Measurements from ENCODE around the gene PGA5.
"Not testable (repeated sequence)": the region's sequence is repeated elsewhere in the genome, so short reads cannot be mapped to it uniquely, and the experiment has no call there.

GRCh38 chr11:61240288-61240687 lies 687 bp upstream of the PGA5 start:
- not testable (repeated sequence) for TF ChIP-seq POLR2A, CTCF (IDR thresholded peaks at IDR 0.05)

Measured in esophagus squamous epithelium (tissue), 4 donors.